NT2/D1 (cell line): ENCODE data around the gene TMEM163.

ENCODE experiments used
- DNase-seq: peaks from one replicate; pipeline ENCODE4 v3.0.0-alpha.2; 2011; ENCODE audit warnings: low read depth, low spot score
- H3K27me3 ChIP-seq: 2 replicates; pipeline ENCODE4 v1.6.0; 2011; ENCODE audit warnings: mild to moderate bottlenecking; ENCODE audit not compliant: insufficient read length, insufficient read depth
- H3K36me3 ChIP-seq: 2 replicates; pipeline ENCODE4 v1.6.1; 2011; ENCODE audit warnings: mild to moderate bottlenecking, low read length, mixed read lengths; ENCODE audit not compliant: insufficient read depth, insufficient read length
- H3K4me1 ChIP-seq: 2 replicates; pipeline ENCODE4 v1.5.1; 2011; ENCODE audit not compliant: insufficient read depth, insufficient read length
- H3K4me3 ChIP-seq: 2 replicates; pipeline ENCODE4 v1.5.1; 2011; ENCODE audit warnings: low read depth; ENCODE audit not compliant: insufficient read length
- H3K9ac ChIP-seq: 2 replicates; pipeline ENCODE4 v1.6.0; 2011; ENCODE audit warnings: low read depth; ENCODE audit not compliant: insufficient read length
- H3K9me3 ChIP-seq: 2 replicates; pipeline ENCODE4 v1.5.1; 2011; ENCODE audit warnings: mild to moderate bottlenecking, low read length; ENCODE audit not compliant: insufficient read depth
- SUZ12 ChIP-seq: IDR thresholded peaks from 2 replicates; pipeline ENCODE4 v1.6.1; 2011; ENCODE audit not compliant: insufficient read length, insufficient read depth; ENCODE audit errors: extremely low read depth
- YY1 ChIP-seq: IDR thresholded peaks from 2 replicates; pipeline ENCODE4 v1.6.1; 2011; ENCODE audit not compliant: insufficient read length, insufficient read depth
- ZNF274 ChIP-seq: IDR thresholded peaks from 2 replicates; pipeline ENCODE4 v1.6.1; 2011; ENCODE audit warnings: mild to moderate bottlenecking, low read depth, low read length

The TMEM163 gene

GRCh38 chr2:134425724-134426496, 292.9 kb downstream of the TMEM163 start:
- no peak for DNase-seq
- Histone ChIP-seq H3K4me1 (peaks cover 3% of the 10 kb centered on the region), H3K36me3 (peaks cover 25% of the 10 kb centered on the region), H3K4me3 (no peak overlapping the region), H3K9ac (no peak overlapping the region), H3K9me3 (no peaks in the 10 kb centered on the region), H3K27me3 (no peaks in the 10 kb centered on the region)
- TF ChIP-seq ZNF274 (no peak), YY1 (no peak), SUZ12 (no peak)

- DNase-seq = no peak
- H3K27me3 ChIP-seq = no peaks in the 10 kb centered on the region
- H3K4me1 ChIP-seq = no peaks in the 10 kb centered on the region
- H3K9ac ChIP-seq = no peak overlapping the region
- no peak overlapping the region for H3K4me3 ChIP-seq
- TF ChIP-seq YY1 (no peak), ZNF274 (no peak), SUZ12 (no peak)
- no peaks in the 10 kb centered on the region for H3K9me3 ChIP-seq
- peaks cover 9% of the 10 kb centered on the region for H3K36me3 ChIP-seq
These were observed 297.1 kb downstream of the TMEM163 start for GRCh38 chr2:134421556-134422328.

- no peak for TF ChIP-seq SUZ12
- TF ChIP-seq YY1 = no peak
- no peak for TF ChIP-seq ZNF274
- H3K4me3 ChIP-seq = no peak overlapping the region
- no peaks in the 10 kb centered on the region for H3K9me3 ChIP-seq
- H3K27me3 ChIP-seq = no peaks in the 10 kb centered on the region
- H3K9ac ChIP-seq = no peak overlapping the region
- no peaks in the 10 kb centered on the region for H3K4me1 ChIP-seq
- H3K36me3 ChIP-seq = peaks cover 9% of the 10 kb centered on the region
- no peak for DNase-seq
These were observed 297.9 kb downstream of the TMEM163 start for GRCh38 chr2:134420920-134421319.

GRCh38 chr2:134420259-134420658, 298.5 kb downstream of the TMEM163 start:
- no peak overlapping the region for H3K9ac ChIP-seq
- H3K9me3 ChIP-seq = no peaks in the 10 kb centered on the region
- no peak for DNase-seq
- H3K4me1 ChIP-seq = no peaks in the 10 kb centered on the region
- TF ChIP-seq YY1 (no peak), ZNF274 (no peak), SUZ12 (no peak)
- no peaks in the 10 kb centered on the region for H3K27me3 ChIP-seq
- peaks cover 9% of the 10 kb centered on the region for H3K36me3 ChIP-seq
- H3K4me3 ChIP-seq = no peak overlapping the region

GRCh38 chr2:134417968-134418582, 300.7 kb downstream of the TMEM163 start:
- H3K36me3 ChIP-seq = peaks cover 10% of the 10 kb centered on the region
- no peak overlapping the region for H3K4me3 ChIP-seq
- no peak for DNase-seq
- no peak overlapping the region for H3K9ac ChIP-seq
- H3K27me3 ChIP-seq = no peaks in the 10 kb centered on the region
- TF ChIP-seq SUZ12 = no peak
- TF ChIP-seq YY1 = no peak
- no peak for TF ChIP-seq ZNF274
- no peaks in the 10 kb centered on the region for H3K9me3 ChIP-seq
- H3K4me1 ChIP-seq = no peaks in the 10 kb centered on the region

- Histone ChIP-seq H3K36me3 (peaks cover 10% of the 10 kb centered on the region), H3K9ac (no peak overlapping the region), H3K9me3 (no peaks in the 10 kb centered on the region), H3K4me1 (peaks cover 3% of the 10 kb centered on the region), H3K4me3 (no peak overlapping the region), H3K27me3 (no peaks in the 10 kb centered on the region)
- DNase-seq = no peak
- TF ChIP-seq ZNF274 (no peak), SUZ12 (no peak), YY1 (no peak)
These were observed 302.2 kb downstream of the TMEM163 start for GRCh38 chr2:134416637-134417036.

- Histone ChIP-seq H3K4me3 (no peak overlapping the region), H3K9ac (no peak overlapping the region), H3K36me3 (peaks cover 10% of the 10 kb centered on the region), H3K9me3 (no peaks in the 10 kb centered on the region), H3K4me1 (peaks cover 3% of the 10 kb centered on the region), H3K27me3 (no peaks in the 10 kb centered on the region)
- TF ChIP-seq SUZ12 = no peak
- TF ChIP-seq ZNF274 = no peak
- TF ChIP-seq YY1 = no peak
- DNase-seq = no peak
These were observed 302.8 kb downstream of the TMEM163 start for GRCh38 chr2:134416018-134416417.
